GM19240 (cell line): Measurements from ENCODE around the gene PHACTR1.

ENCODE experiments used
- DNase-seq: peaks from one replicate; pipeline ENCODE4 v3.0.0; 2011; ENCODE audit warnings: low spot score; ENCODE audit not compliant: insufficient read length

PHACTR1 gene

DNA sequence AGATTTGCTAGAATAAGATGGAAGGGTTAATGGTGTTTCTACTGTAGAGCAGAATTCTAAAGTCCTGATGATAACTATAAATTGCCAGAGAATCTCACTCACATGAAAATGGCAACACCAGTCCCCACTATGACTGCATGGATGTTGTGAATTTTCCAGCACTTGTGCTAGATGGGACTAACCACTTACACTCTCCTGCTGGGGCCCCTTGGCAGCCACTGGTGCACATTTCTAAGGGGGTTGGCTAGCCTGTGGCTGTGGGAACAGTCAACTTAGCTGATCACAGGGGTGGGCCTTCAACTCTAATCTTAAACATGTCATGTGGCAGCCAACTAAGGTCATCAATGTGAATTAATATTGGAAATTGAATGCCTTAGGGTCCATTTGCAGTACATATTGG is 271.2 kb downstream of the PHACTR1 start:
- no peak for DNase-seq

DNA sequence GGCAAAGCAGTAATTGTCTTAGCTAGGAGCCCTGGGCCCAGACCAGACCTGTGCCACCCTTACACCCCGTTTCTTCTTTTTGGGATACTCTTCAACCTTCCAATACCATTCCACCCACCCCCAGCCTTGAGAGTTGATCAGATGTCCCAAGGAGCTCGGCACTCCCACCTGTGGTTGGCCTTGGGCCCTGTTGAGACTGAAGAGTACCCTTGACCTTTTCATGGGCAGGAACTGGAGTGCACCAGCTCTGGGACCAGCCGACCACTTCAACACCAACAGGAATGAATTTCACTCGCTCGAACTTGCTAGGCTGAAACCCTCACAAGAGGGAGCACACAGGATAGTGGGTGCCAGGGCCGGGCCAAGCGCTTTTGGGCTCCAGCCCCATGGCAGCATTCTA is 273.6 kb downstream of the PHACTR1 start:
- DNase-seq, result no peak

DNA sequence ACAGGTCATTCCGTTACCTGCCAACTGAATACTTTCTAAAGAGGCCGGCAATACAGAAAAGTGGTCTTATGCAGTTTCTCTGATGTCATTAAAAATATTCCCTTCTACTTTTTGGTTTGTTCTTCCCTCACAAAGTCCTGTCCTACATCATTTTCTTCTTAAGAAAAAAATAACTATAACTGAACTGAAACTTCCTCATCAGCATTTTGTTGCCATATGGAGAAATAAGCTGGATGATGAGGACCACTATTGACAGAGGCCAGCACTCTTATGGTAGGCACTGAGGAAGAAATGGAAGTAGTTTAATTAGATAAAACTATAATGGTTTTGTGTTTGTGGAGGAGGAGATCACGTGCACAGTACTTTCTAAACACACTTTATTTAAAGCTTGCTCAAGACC is 274.9 kb downstream of the PHACTR1 start:
- DNase-seq, result no peak

GRCh38 chr6:12992770-12993169 is 276.2 kb downstream of the PHACTR1 start:
- no peak for DNase-seq

GRCh38 chr6:12993283-12993898 is 276.8 kb downstream of the PHACTR1 start:
- DNase-seq, result no peak

- DNase-seq, result no peak
Observed at GRCh38 chr6:12995419-12995818, 278.9 kb downstream of the PHACTR1 start.

- no peak for DNase-seq
Observed at GRCh38 chr6:13000537-13000936, 284.0 kb downstream of the PHACTR1 start.

DNA sequence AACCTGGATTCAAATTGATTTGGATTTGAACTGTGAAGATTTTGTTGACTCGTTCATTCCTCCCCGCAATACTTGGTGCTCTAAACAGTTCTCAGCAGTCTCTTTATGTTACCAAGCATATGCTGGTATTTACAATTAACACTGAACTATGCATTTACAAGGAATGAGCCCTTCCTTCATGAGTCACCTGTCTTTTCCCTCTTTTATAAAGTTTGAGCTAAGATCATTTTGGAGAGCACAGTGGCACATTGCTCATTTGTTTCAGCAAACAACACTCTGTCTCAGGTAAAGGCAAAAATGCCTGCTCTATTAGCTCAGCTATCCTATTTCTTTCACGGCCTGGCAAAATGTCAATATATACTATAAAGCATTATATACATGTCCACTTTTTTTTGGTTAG is 285.4 kb downstream of the PHACTR1 start:
- no peak for DNase-seq

DNA sequence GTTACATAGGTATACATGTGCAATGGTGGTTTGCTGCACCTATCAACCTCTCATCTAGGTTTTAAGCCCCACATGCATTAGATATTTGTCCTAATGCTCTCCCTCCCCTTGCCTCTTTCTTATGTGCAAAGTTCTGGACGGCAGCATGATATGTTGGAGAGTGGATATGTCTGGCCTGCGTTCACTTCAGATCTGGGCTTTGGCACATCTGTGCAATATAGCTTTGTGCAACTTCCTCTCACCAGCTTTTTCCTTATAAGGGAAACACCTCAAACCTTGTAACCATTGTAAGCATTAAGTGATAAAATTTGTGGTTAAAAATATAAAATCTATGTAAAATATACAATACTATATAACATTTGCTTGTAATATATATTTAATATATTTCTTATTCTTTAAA is 288.0 kb downstream of the PHACTR1 start:
- no peak for DNase-seq

- no peak for DNase-seq
Observed at GRCh38 chr6:13005994-13006393, 289.4 kb downstream of the PHACTR1 start.

- no peak for DNase-seq
Observed at GRCh38 chr6:13006578-13007300, 290.2 kb downstream of the PHACTR1 start.

- no peak for DNase-seq
Observed at GRCh38 chr6:13007744-13008143, 291.2 kb downstream of the PHACTR1 start.

GRCh38 chr6:13009031-13009430 is 292.5 kb downstream of the PHACTR1 start:
- DNase-seq, result no peak

GRCh38 chr6:13009461-13009860 is 292.9 kb downstream of the PHACTR1 start:
- DNase-seq, result no peak

DNA sequence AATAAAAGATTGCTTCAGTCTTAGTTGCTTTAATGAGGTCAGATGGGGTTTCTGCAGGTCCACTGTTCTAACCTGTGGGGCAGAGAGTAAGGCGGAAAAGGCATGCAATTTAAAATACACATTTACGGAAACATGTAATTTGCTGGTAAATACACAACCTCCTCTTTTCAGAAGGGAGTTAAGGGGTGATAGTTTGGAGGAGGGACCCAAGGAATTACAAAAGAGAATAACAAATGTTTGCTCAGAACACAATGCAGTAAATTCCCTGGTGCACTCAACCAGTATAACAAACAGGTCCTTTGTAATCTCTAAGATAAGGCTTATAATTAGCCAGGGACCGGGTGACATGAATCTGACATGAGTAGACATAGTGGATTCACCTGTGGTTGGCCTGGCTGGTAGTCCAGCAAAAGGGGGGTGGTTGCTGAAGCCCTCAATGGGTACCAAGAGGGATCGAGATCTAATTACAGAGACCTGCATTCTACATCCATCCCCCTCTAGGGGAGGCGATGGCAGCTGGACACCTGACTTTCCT is 295.1 kb downstream of the PHACTR1 start:
- DNase-seq, result no peak

- DNase-seq, result no peak
Observed at GRCh38 chr6:13012296-13012695, 295.7 kb downstream of the PHACTR1 start.

GRCh38 chr6:13012977-13013680 is 296.6 kb downstream of the PHACTR1 start:
- DNase-seq, result no peak

- DNase-seq, result no peak
Observed at GRCh38 chr6:13013681-13014503, 297.3 kb downstream of the PHACTR1 start.

DNA sequence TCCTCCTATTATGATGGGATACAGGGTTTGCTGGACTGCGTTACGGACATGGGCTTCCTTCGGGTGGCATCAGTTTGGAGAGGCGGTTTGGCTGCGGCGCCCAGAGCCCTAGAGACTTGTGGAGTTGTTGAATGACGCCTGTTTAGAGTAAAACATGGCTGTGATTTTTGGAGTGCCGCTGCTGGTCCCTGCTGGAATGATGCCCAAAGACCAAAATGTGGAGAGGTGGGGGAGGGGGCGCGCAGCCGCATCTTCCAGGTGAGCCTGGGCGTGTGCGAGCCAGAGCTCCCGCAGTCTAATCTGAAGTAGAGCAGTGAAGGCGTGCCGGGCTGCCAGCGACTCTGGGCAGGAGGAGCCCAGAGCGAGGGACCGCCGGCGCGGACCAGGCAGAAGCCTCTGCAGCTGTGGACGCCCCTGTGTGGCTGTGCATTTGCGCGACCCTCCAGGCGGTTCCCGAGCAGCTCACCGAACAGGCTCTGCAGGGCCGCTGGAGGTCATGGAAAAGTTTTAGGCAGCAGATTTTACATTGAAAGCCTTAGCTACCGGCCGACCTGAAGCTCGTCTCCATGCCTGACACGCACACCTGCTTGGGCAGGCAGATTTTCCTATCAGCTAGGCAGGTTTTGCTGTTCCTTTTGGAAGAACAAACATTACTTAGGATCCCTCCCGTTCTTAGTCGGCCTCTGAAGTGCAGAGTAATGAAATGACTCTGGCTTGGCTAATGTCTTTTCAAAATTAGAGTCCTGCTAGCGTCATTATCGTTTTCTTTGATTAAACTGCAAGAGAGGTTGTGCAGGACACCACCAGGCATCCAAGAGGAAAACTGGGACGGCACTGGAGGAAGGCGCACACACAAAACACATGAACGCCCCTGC is 298.2 kb downstream of the PHACTR1 start:
- DNase-seq, result no peak

DNA sequence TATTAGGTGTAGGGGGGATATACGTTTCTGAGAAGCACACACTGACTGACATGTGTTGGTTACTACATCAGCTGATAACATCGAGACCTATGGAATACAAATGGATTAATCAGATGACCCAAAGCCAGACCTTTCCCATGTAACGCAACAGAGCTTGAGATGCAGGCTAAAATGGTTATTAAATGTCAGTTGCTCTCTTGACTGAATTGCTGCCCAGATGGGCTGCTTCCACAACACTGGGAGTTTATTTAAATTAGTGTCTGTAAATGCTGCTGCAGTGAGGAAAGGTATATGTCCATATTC is 298.8 kb downstream of the PHACTR1 start:
- no peak for DNase-seq

DNA sequence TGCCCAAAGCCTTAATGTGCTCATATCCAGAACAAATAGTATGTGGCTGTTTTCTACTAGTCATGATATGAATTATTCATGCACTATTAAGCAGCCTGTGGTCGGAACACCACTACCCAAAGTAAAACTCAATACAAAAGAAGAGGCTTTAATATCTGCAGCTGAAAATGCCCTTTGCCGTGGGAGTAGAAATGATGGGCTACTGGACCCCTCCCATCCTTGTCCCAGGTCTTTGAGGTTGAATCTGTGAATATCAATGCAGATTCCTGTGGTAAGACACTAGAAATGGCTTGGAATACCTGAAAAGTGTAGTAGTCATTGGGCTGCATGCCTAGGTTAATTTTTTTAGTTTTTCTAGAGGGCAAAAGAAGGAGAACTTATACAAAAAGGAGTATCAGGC is 308.0 kb downstream of the PHACTR1 start:
- no peak for DNase-seq
